ENCODE measurements around the gene TMEM207.

Gene TMEM207

GRCh38 chr3:190382082-190382481, 67.6 kb downstream of the TMEM207 start:
- Mint-ChIP-seq H3K27me3 (no peaks in the 10 kb centered on the region), H3K4me3 (no peak overlapping the region), H3K4me1 (no peaks in the 10 kb centered on the region), H3K27ac (no peak overlapping the region), H3K36me3 (no peaks in the 10 kb centered on the region), H3K9me3 (peaks cover 7% of the 10 kb centered on the region)
- no peak for ATAC-seq

GRCh38 chr3:190381441-190381840, 68.3 kb downstream of the TMEM207 start:
- Mint-ChIP-seq H3K27me3 (no peaks in the 10 kb centered on the region), H3K9me3 (peaks cover 7% of the 10 kb centered on the region), H3K36me3 (no peaks in the 10 kb centered on the region), H3K4me3 (no peak overlapping the region), H3K27ac (no peak overlapping the region), H3K4me1 (no peaks in the 10 kb centered on the region)
- no peak for ATAC-seq

GRCh38 chr3:190380184-190380583, 69.5 kb downstream of the TMEM207 start:
- Mint-ChIP-seq H3K4me1 (no peaks in the 10 kb centered on the region), H3K9me3 (peaks cover 7% of the 10 kb centered on the region), H3K27me3 (no peaks in the 10 kb centered on the region), H3K36me3 (no peaks in the 10 kb centered on the region), H3K4me3 (no peak overlapping the region), H3K27ac (no peak overlapping the region)
- no peak for ATAC-seq
